K562 (cell line): Measurements from ENCODE around the gene IDI2. TPM values are rescaled to one million over a fixed set of nuclear protein-coding genes. Genes with fewer than 3 reads are reported as not detected.
A peak's percentile ranks its signal among the peaks of the same experiment; 100 is the strongest.

Experiments used
- ATAC-seq: fragments of 200-7000 bp; cut with Tn5 transposase; 3 replicates; pipeline ENCODE4 v1.9.1; 2020; ENCODE audit warnings: moderate library complexity
- BruUV-seq: library from RNA; stranded (reverse); fragments of 400-500 nt; replicated peaks from 2 replicates; lab custom pipeline; 2021; lab: Mats Ljungman, UMichigan
- CTCF ChIA-PET: fragments of 300-600 bp; formaldehyde crosslinking; extraction: SDS; loops from one replicate; lab custom pipeline; 2021; ENCODE audit warnings: low intra/inter-chr PET ratio; lab: Yijun Ruan, JAX
- POLR2A ChIA-PET: fragments of 300-600, 350-650 bp; sonication (Branson Sonifier 250); formaldehyde crosslinking; extraction: SDS; loops from one replicate; lab custom pipeline; 2021; ENCODE audit warnings: antibody characterized with exemption, inconsistent platforms; lab: Yijun Ruan, JAX
- DNase-seq, 4 experiments: peaks; one replicate each; pipeline versions ENCODE4 v3.0.0 to v3.0.0-alpha.2; 2011 to 2018; ENCODE audit warnings: low spot score in 3 of 4, mixed read lengths in 3 of 4; ENCODE audit errors: extremely low read depth in 1 of 4
- FAIRE-seq: peaks from 2 replicates; lab custom pipeline; 2011; peaks lifted over from hg19 to GRCh38; lab: Jason Lieb, UNC
- H2AFZ ChIP-seq: 2 replicates; pipeline ENCODE4 v1.6.0; 2011; ENCODE audit warnings: low read depth, low read length, control low read depth, inconsistent platforms
- H3K27ac ChIP-seq: fragments of 200-600 bp; 3 replicates; pipeline ENCODE4 v1.8.0; 2011; ENCODE audit warnings: low read depth, mild to moderate bottlenecking, control low read depth, inconsistent platforms, low read length, moderate library complexity, mixed read lengths; ENCODE audit errors: extremely low read depth
- H3K27me3 ChIP-seq, 2 experiments: fragments of 300-600 bp in 1 of 2; 2 replicates in 1 of 2; 3 replicates in 1 of 2; pipeline versions ENCODE4 v1.6.0 to v1.8.0; 2011; ENCODE audit warnings: inconsistent platforms in 2 of 2, low read length in 2 of 2, mild to moderate bottlenecking in 1 of 2, mixed read lengths in 1 of 2, moderate library complexity in 1 of 2; ENCODE audit not compliant: control insufficient read depth in 2 of 2, insufficient read depth in 2 of 2
- H3K36me3 ChIP-seq: fragments of 300-600 bp; 3 replicates; pipeline ENCODE4 v1.8.0; 2011; ENCODE audit warnings: mild to moderate bottlenecking, low read length, inconsistent platforms; ENCODE audit not compliant: control insufficient read depth, insufficient read depth
- H3K4me1 ChIP-seq, 2 experiments: fragments of 200-600 bp in 1 of 2; replicated peaks in 1 of 2; 2 replicates in 1 of 2; 3 replicates in 1 of 2; pipeline versions ENCODE4 v1.5.1 to v1.8.0; 2011; ENCODE audit warnings: inconsistent platforms in 2 of 2, low read length in 2 of 2, mild to moderate bottlenecking in 1 of 2, mixed read lengths in 1 of 2, moderate library complexity in 1 of 2; ENCODE audit not compliant: control insufficient read depth in 2 of 2, insufficient read depth in 2 of 2
- H3K4me2 ChIP-seq: 2 replicates; pipeline ENCODE4 v1.6.1; 2011; ENCODE audit warnings: low read length, control low read depth, inconsistent platforms, mixed read lengths; ENCODE audit not compliant: insufficient read depth
- H3K4me3 ChIP-seq: fragments of 200-600 bp; sonication (generic), shearing (Covaris generic); 2 replicates; pipeline ENCODE4 v1.5.1; 2016; ENCODE audit warnings: control low read depth, inconsistent platforms
- H3K79me2 ChIP-seq: fragments of 200-600 bp; 3 replicates; pipeline ENCODE4 v1.8.0; 2011; ENCODE audit warnings: low read length, inconsistent platforms; ENCODE audit not compliant: control insufficient read depth, insufficient read depth
- H3K9ac ChIP-seq, 2 experiments: 2 replicates each; pipeline versions ENCODE4 v1.6.0 to v1.6.1; 2011; ENCODE audit warnings: low read depth in 2 of 2, low read length in 2 of 2, control low read depth in 1 of 2, inconsistent platforms in 1 of 2, mild to moderate bottlenecking in 1 of 2, mixed read lengths in 1 of 2; ENCODE audit not compliant: insufficient read depth in 1 of 2
- H3K9me1 ChIP-seq: one replicate; pipeline ENCODE4 v1.6.0; 2011; ENCODE audit warnings: inconsistent platforms, mild to moderate bottlenecking, low read length, moderate library complexity; ENCODE audit not compliant: control insufficient read depth, insufficient read depth
- H3K9me3 ChIP-seq: replicated peaks from 2 replicates; pipeline ENCODE4 v1.5.1; 2011; ENCODE audit warnings: low read depth, low read length, inconsistent platforms; ENCODE audit not compliant: control insufficient read depth, insufficient read depth
- H4K20me1 ChIP-seq: replicated peaks from 2 replicates; pipeline ENCODE4 v1.6.1; 2011; ENCODE audit warnings: low read length, inconsistent platforms, mixed read lengths; ENCODE audit not compliant: control insufficient read depth, insufficient read depth
- ARNT ChIP-seq, 2 experiments: fragments of 450-650 bp; IDR thresholded peaks; 2 replicates each; pipeline ENCODE4 v1.6.1; 2016; ENCODE audit warnings: mild to moderate bottlenecking in 1 of 2
- CBX1 ChIP-seq: sonication (generic); IDR thresholded peaks from 2 replicates; pipeline ENCODE4 v1.6.1; 2016; ENCODE audit warnings: antibody characterized with exemption, low read depth, mild to moderate bottlenecking
- CBX3 ChIP-seq, 2 experiments: IDR thresholded peaks; 1 replicate in 1 of 2; 2 replicates in 1 of 2; pipeline ENCODE4 v1.6.1; 2012; ENCODE audit warnings: inconsistent platforms in 2 of 2, low read length in 2 of 2, borderline replicate concordance in 1 of 2, control low read depth in 1 of 2
- CBX5 ChIP-seq: IDR thresholded peaks from 2 replicates; pipeline ENCODE4 v1.6.1; 2014; ENCODE audit warnings: low read depth, borderline replicate concordance
- GTF2A2 ChIP-seq: IDR thresholded peaks from 2 replicates; pipeline ENCODE4 v1.6.1; 2016; ENCODE audit warnings: mild to moderate bottlenecking, missing genetic modification characterization, missing compliant biosample characterization
- JUND ChIP-seq, 2 experiments: IDR thresholded peaks; 2 replicates in 1 of 2; 3 replicates in 1 of 2; pipeline ENCODE4 v1.6.1; 2011; ENCODE audit warnings: borderline replicate concordance in 2 of 2, low read depth in 2 of 2, low read length in 2 of 2, improper control_type of control experiment in 1 of 2, missing biosample characterization in 1 of 2, missing genetic modification characterization in 1 of 2, missing genetic modification reagents in 1 of 2
- KLF6 ChIP-seq: fragments of 250-450 bp; sonication (Bioruptor Pico); IDR thresholded peaks from 2 replicates; pipeline ENCODE4 v1.4.0; 2020; ENCODE audit warnings: mild to moderate bottlenecking, moderate library complexity, borderline replicate concordance
- TRIM24 ChIP-seq, 2 experiments: fragments of 450-650 bp; IDR thresholded peaks; 2 replicates each; pipeline ENCODE4 v1.6.1; 2016
- XRCC3 ChIP-seq: fragments of 450-650 bp; IDR thresholded peaks from 2 replicates; pipeline ENCODE4 v1.6.1; 2017; ENCODE audit warnings: mild to moderate bottlenecking, moderate library complexity
- ZNF280A ChIP-seq: fragments of 450-650 bp; IDR thresholded peaks from 2 replicates; pipeline ENCODE4 v1.6.1; 2018; ENCODE audit warnings: mild to moderate bottlenecking, low read depth; ENCODE audit not compliant: partially characterized antibody
- WGBS: fragments of 100-300 bp; shearing (Covaris generic); methylation state at CpG from one replicate; pipeline ENCODE4 v1.1.6; 2016; ENCODE audit warnings: low coverage, mixed read lengths; ENCODE audit not compliant: insufficient coverage; ENCODE audit errors: missing lambda C conversion rate; 5-methylcytosine and 5-hydroxymethylcytosine counted together
- in situ Hi-C: fragments of 300-500 bp; cut with MboI; formaldehyde crosslinking; loops from 4 replicates; pipeline ENCODE4 v1.15.0; 2018; ENCODE audit warnings: inconsistent platforms, mixed read lengths
- intact Hi-C: fragments of 100-400 bp; cut with micrococcal nuclease; formaldehyde crosslinking; loops from 2 replicates; pipeline ENCODE4 v1.14.2; 2022
- polyA plus RNA-seq, 8 experiments: library from polyadenylated mRNA; depleted of rRNA in 4 of 8; stranded (reverse) in 5 of 8; unstranded in 3 of 8; fragments of >200 nt; fragmentation: Nextera tagmentation in 2 of 8; fragmentation: Illumina TruSeq in 1 of 8; extraction: Ambion mirVana in 2 of 8; extraction: Trizol in 1 of 8; gene quantifications; 2 replicates each; pipeline versions ENCODE4 v1.2.1 to v1.2.3, GENCODE V29; 2011 to 2014; ENCODE audit warnings: inconsistent platforms in 1 of 8, missing spikeins in 1 of 8
- total RNA-seq, 7 experiments: library from RNA; depleted of rRNA in 6 of 7; stranded (reverse); fragments of >200 nt in 6 of 7; fragmentation: Illumina TruSeq in 2 of 7; extraction: Trizol in 2 of 7; gene quantifications; 2 replicates each; pipeline versions ENCODE4 v1.2.1 to v1.2.3, GENCODE V29; 2011 to 2021; ENCODE audit warnings: low replicate concordance in 1 of 7
- TF ChIP-seq, protein P1 (sequence below): fragments of 250-450 bp; sonication (Bioruptor Pico); IDR thresholded peaks from 2 replicates; pipeline ENCODE4 v1.5.0; 2020; ENCODE audit warnings: mild to moderate bottlenecking, borderline replicate concordance
- TF ChIP-seq, protein P2 (sequence below): fragments of 450-650 bp; IDR thresholded peaks from 2 replicates; pipeline ENCODE4 v1.6.1; 2016
- TF ChIP-seq, protein P3 (sequence below), 2 experiments: fragments of 450-650 bp; IDR thresholded peaks; 2 replicates each; pipeline ENCODE4 v1.6.1; 2016

IDI2 gene
- total and polyA plus RNA-seq, 9 of the 15 experiments (the other 6 are each of a cell fraction or from before 2014, with no cell fraction given) = not detected

DNA sequence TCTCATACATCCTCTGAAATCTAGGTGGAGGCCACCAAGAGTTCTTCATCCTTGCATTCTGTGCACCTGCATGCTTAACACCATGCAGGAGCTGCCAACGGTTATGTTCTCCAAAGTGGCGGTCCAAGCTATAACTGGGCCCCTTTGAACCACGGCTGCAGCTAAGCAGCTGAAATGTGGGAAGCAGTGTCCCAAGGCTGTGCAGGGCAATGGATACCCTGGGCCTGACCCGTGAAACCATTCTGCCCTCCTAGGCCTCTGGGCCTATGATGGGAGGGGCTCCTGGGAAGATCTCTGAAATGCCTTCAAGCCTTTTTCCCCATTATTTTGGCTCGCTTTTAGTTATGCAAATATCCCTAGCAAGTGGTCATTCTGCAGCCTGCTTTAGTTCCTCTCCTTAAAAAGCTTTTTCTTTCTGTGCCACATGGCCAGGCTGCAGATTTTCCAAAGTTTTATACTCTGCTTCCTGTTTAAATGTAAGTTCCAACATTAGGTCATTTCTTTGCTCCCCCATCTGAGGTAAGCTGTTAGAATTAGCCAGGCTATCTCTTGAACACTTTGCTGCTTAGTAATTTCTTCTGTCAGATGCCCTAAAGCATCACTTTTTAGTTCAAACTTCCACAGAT is 45.1 kb downstream of the IDI2 start (continued):
- TF ChIP-seq KLF6 = no peak
- peak; percentile 90 for TF ChIP-seq CBX5

DNA sequence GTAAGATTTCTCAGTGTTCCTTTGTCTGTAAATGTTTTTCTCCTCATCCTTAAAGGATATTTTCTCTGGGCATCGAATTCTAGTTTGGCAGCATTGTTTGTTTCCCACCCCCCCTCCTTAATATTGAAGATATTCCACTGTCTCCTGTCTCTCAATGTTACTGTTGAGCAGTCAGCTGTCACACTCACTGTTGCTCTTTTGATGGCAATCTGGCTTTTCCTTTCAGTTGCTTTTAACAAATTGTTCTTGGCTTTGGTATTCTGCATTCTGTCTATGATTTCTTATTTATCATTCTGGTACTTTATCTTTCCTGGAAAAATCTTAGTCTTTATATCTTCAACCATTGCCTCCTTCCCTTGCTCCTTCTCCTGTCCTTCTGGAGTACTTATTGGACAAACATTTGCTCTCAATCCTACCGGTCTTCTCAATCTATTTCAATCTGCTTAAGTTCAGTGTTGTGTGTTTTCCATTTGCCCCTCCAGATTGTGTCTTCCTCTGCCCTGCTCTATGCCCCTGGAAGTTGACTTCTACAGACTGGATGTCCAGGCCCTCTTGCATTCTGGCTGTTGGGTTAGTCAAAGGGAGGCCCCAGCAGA is 46.7 kb downstream of the IDI2 start:
- no TSS peak for BruUV-seq
- Histone ChIP-seq H3K4me2 (no peak overlapping the region), H3K4me1 (no peaks in the 10 kb centered on the region), H3K9ac (no peak overlapping the region), H3K9me3 (peaks cover 24% of the 10 kb centered on the region), H4K20me1 (no peaks in the 10 kb centered on the region), H3K9me1 (no peaks in the 10 kb centered on the region), H3K79me2 (no peaks in the 10 kb centered on the region), H3K36me3 (no peaks in the 10 kb centered on the region), H3K27ac (no peak overlapping the region), H2AFZ (no peak overlapping the region), H3K4me3 (no peak overlapping the region), H3K27me3 (no peaks in the 10 kb centered on the region)
- DNase-seq = no peak
- WGBS = 25% methylated on average over 2 of the region's 2 CpGs
- no peak for ATAC-seq
- FAIRE-seq = peak; percentile 75
- ChIA-PET CTCF (no interaction called here), POLR2A (interaction anchor here (0.7 kb wide), 1 partner anchor 9 kb away, joined by 3 read pairs; the partner anchor contains the start of gene GTPBP4)
- in situ Hi-C loops = no loop called here
- intact Hi-C loops = no loop called here
- TF ChIP-seq GTF2A2 (tag) (no peak), CBX1 (peak; percentile 91; the same call in 1 of the 2 replicates), KLF6 (no peak), TRIM24 (IDR thresholded peaks at IDR 0.05) (peak in 1 of 2 experiments; percentile 91; a peak in 2 of 4 replicates), ARNT (IDR thresholded peaks at IDR 0.05) (peak in 1 of 2 experiments; percentile 27; a peak in 1 of 4 replicates), XRCC3 (peak; percentile 87), JUND (IDR thresholded peaks at IDR 0.05; ENCODE audit: borderline replicate concordance, low read depth, low read length) (no peak), JUND (tag; IDR thresholded peaks at IDR 0.05; ENCODE audit: borderline replicate concordance, low read depth, low read length) (no peak), ZNF280A (peak; percentile 56), CBX3 (IDR thresholded peaks at IDR 0.05; ENCODE audit: borderline replicate concordance in 1 of 2, low read length in 2 of 2) (peak; percentile 43 to 100)
- TF ChIP-seq, protein P1, sequence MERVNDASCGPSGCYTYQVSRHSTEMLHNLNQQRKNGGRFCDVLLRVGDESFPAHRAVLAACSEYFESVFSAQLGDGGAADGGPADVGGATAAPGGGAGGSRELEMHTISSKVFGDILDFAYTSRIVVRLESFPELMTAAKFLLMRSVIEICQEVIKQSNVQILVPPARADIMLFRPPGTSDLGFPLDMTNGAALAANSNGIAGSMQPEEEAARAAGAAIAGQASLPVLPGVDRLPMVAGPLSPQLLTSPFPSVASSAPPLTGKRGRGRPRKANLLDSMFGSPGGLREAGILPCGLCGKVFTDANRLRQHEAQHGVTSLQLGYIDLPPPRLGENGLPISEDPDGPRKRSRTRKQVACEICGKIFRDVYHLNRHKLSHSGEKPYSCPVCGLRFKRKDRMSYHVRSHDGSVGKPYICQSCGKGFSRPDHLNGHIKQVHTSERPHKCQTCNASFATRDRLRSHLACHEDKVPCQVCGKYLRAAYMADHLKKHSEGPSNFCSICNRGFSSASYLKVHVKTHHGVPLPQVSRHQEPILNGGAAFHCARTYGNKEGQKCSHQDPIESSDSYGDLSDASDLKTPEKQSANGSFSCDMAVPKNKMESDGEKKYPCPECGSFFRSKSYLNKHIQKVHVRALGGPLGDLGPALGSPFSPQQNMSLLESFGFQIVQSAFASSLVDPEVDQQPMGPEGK (CRISPR knock-in tag) = no peak
- TF ChIP-seq, protein P2, sequence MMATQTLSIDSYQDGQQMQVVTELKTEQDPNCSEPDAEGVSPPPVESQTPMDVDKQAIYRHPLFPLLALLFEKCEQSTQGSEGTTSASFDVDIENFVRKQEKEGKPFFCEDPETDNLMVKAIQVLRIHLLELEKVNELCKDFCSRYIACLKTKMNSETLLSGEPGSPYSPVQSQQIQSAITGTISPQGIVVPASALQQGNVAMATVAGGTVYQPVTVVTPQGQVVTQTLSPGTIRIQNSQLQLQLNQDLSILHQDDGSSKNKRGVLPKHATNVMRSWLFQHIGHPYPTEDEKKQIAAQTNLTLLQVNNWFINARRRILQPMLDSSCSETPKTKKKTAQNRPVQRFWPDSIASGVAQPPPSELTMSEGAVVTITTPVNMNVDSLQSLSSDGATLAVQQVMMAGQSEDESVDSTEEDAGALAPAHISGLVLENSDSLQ = peak; percentile 41; the same call in 1 of the 2 replicates
- TF ChIP-seq, protein P3, sequence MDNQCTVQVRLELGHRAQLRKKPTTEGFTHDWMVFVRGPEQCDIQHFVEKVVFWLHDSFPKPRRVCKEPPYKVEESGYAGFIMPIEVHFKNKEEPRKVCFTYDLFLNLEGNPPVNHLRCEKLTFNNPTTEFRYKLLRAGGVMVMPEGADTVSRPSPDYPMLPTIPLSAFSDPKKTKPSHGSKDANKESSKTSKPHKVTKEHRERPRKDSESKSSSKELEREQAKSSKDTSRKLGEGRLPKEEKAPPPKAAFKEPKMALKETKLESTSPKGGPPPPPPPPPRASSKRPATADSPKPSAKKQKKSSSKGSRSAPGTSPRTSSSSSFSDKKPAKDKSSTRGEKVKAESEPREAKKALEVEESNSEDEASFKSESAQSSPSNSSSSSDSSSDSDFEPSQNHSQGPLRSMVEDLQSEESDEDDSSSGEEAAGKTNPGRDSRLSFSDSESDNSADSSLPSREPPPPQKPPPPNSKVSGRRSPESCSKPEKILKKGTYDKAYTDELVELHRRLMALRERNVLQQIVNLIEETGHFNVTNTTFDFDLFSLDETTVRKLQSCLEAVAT (IDR thresholded peaks at IDR 0.05) = 0 out of 4 replicates have a peak, but pooled peaks of 1 of the 2 experiments have one; percentile 20
